HT1080 (cell line): ENCODE data around the gene SNX20. TPM values are rescaled to one million over a fixed set of nuclear protein-coding genes. Genes with fewer than 3 reads are reported as not detected.
A peak's percentile ranks its signal among the peaks of the same experiment; 100 is the strongest.

ENCODE experiments used
- DNase-seq: peaks from one replicate; pipeline ENCODE4 v3.0.0-alpha.2; 2015; ENCODE audit warnings: low read depth
- total RNA-seq: library from RNA; depleted of rRNA; stranded (reverse); fragments of >200 nt; shearing (Covaris generic); gene quantifications from 2 replicates; pipeline ENCODE4 v1.2.3, GENCODE V29; 2014

Gene SNX20
- total RNA-seq, 1 experiment from 2014 or later = not detected

- DNase-seq = no peak
Observed at GRCh38 chr16:50664270-50664669, 16.8 kb downstream of the SNX20 start.

GRCh38 chr16:50662306-50662940 is 18.7 kb downstream of the SNX20 start:
- no peak for DNase-seq

DNA sequence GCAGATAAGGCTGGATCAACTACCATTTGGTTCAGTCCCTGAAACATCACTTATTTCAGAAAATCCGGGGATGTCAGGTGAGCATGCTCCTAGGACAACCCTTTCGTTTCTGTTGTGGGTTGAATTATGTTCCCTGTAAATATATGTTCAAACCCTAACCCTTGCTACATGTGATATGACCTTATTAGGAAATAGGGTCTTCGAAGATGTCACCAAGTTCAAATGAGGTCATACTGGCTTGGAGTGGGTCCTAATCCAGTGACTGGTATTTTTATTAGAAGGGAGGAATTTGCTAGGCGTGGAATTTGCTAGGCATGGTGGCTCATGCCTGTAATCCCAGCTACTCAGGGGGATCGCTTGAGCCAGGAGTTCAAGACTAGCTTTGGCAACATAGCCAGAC is 21.3 kb downstream of the SNX20 start:
- DNase-seq = no peak

GRCh38 chr16:50657241-50657640 is 23.9 kb downstream of the SNX20 start:
- DNase-seq = peak; percentile 15

DNA sequence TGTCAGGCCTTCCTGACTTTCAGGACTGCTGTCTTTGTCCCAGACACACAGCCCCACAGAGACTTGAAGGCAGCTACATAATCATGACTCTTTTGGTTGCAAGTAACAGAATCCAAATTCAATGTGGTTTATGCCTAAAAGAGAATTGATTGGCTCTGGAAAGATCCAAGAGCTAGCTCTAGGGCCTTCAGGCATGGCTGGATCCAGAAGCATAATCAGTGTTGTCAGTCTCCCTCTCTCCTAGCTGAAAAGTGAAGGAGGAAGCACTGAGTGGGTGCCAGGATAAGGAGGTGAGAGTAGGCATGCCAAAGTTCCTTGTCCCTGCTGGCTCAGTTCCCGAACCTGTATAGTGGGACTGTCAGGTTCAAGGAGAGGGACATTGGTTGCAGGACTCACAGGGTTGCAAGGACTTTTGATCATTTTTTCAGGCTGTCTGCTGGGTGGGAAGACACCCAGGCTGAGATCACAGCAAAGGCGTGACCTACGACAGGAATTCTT is 25.5 kb downstream of the SNX20 start:
- DNase-seq = no peak

GRCh38 chr16:50653633-50654519 is 27.2 kb downstream of the SNX20 start:
- DNase-seq = no peak

DNA sequence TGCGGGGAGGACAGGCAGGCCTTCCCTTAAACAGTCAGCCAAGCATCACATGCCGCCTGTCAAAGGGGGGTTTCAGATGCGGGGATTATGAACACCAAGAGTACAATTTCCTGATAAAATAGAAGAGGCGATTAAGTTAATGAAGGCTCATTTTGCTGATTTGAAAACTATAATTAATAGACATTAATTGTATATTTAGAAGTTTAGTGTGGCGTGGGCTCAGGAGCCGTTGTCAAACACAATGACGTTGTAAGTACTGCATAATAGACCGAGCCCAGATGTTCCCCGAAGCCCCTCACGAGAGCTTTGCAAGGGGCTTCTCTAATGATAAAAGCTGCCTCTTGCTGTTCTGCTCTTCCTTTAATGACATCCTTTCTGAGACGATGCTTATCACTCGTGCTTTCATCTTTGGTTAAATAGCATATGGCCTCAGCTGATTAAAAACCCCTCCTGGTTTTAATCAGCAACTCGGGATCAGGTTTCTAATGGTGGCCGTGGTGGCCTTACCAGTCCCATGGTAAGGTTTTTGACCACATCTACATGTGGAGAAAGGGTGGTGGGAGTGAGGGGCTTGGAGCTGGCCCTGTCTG is 28.2 kb downstream of the SNX20 start:
- DNase-seq = no peak

GRCh38 chr16:50651835-50652438 is 29.2 kb downstream of the SNX20 start:
- DNase-seq = peak; percentile 18

GRCh38 chr16:50646345-50646744 is 34.8 kb downstream of the SNX20 start:
- DNase-seq = no peak

DNA sequence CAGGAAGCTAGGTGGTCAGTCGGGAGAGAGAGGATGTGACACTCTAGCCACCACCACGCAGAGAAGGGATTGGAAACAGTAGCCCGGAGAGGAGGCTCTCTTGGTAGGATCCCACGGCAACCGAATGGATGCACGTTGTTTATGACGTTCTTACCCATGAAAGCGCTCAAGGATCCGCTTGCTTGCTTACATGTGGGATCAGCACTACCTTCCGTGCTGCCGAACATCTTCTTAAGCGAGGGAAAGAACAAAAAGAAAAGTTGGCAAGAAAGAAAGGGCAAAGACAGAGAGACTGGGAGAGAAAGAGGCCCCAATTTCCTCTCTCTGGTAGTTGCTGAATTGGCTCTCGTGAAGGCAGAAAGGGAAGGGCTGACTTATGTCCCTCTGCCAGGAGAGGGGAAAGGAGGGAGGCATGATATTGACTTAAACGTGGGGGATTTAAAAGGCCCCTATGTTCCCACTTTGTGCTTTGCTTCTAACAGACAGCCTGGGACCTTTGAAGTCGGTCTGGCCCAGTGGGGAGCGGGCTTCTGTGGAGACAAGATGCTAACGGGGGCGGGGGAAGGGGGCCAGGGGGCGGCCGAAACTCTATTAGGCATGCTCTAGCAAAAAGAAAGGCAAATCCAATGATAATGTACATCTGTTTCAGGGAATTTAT is 35.4 kb downstream of the SNX20 start:
- DNase-seq = no peak

DNA sequence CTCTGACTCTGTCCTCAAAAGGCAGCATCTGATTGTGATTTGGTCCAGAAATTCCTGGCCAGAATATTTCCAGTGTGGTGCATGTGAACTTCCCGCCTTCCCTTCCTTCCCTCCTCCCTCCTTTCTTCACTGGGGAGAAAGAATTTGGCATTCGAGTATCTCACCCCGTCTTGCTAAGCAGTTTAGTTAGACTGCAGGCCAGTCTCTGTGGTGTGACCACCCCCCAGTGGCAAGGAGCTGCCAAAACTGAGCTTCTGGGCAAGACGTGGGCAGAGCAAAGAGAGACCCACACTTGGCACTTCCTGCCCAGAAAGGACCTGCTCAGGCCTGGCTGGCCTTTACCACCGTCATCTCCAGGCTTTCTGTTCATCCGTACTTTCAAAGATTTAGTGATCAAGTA is 36.4 kb downstream of the SNX20 start:
- peak; percentile 21 for DNase-seq

DNA sequence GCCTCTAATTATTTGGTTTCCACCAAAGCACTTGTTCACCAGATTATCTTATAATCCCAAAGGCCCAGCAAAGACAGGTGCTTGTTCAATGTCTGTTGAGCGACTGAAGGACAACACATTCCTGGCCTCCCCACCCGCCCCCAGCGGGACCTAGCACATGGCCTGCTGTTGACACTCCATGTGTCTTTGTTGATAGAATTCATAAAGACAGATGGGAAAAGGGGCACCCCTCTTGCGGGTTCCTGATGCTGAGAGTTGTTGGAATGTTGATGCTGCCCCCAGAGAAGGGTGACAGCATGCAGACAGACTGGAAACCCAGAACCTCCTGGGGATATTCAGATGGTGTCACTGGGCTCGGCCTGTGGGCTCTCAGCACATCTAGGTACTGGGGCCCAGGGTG is 36.9 kb downstream of the SNX20 start:
- no peak for DNase-seq

DNA sequence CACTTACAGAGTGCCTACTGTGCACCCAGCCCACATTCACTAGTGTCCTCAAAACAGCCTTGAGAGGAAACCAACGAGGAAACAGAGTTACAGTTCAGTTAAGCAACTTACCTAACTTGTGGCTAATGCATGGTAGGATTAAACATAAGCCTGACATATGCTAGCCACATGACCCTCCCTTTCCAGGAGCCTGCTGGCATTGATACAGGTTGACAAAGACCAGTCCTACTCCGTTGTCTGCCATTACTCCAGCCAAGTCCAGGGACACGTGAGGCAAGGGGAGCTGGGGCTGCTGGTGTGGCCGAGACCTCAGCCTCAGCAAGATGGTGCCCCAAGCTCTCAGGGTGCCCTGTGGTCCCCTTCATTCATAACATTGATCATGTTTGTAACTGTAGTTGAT is 37.9 kb downstream of the SNX20 start:
- DNase-seq = no peak

- DNase-seq = no peak
Observed at GRCh38 chr16:50642349-50642748, 38.8 kb downstream of the SNX20 start.

DNA sequence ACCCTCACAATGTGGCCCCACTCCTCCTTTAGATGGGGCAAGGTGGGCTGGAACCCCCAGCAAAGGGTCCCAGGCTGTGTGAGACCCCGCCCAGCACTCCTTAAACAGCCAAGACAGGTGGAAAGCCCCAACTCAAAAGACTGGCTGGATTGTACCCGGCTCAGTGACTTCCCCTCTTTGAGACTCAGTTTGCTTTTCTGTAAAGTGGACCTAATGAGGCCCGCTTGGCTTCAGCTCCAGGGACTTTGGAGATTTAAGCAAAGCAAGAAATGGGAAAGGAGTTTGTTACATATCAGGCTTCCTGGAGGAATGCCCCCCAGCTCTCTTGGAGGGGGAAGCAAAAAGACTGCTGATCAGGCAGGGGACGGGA is 39.3 kb downstream of the SNX20 start:
- DNase-seq = no peak

DNA sequence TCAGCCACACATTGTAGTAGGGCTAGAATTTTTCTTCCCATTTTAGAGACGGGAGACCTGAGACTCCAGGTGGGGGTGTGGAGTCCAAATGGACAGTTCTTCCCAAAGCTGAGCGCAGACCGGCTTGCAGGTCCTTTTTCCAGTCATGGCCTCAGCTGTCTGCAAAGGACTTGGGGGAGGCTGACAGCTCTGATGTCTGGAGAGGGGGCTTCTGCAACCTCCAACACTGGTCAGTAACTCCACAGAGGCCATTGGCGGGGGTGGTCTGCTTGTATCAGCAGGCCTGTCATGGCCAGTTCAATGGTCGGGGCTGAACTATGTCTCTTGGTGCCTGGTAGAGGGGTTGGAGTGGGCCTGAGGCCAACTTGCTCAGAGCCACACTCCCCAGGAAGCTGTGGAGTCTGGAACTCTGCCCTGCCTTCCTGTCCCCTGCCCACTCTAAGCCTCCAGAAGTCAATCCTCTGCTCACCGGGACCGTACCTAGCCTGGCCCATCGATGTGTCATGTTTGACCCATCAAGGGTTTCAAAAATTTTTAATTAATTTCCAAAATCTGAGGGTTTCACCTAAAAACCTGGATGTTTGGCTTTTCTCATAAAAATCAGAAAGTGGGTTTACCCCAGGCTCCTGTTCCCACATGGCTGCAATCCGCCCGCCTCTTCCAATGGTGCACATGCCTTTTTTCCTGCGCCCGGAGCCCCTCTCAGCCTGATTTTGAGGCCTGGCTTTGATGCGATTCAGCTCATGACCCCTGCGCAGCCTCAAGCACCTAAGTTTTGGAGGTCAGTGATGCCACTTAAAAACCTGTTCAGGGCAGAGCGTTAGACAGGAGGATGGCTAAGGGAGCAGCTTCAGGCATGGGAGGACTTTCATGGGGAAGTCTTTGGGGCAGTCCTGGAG is 39.9 kb downstream of the SNX20 start:
- no peak for DNase-seq

GRCh38 chr16:50640391-50640790 is 40.7 kb downstream of the SNX20 start:
- DNase-seq = peak; percentile 37

DNA sequence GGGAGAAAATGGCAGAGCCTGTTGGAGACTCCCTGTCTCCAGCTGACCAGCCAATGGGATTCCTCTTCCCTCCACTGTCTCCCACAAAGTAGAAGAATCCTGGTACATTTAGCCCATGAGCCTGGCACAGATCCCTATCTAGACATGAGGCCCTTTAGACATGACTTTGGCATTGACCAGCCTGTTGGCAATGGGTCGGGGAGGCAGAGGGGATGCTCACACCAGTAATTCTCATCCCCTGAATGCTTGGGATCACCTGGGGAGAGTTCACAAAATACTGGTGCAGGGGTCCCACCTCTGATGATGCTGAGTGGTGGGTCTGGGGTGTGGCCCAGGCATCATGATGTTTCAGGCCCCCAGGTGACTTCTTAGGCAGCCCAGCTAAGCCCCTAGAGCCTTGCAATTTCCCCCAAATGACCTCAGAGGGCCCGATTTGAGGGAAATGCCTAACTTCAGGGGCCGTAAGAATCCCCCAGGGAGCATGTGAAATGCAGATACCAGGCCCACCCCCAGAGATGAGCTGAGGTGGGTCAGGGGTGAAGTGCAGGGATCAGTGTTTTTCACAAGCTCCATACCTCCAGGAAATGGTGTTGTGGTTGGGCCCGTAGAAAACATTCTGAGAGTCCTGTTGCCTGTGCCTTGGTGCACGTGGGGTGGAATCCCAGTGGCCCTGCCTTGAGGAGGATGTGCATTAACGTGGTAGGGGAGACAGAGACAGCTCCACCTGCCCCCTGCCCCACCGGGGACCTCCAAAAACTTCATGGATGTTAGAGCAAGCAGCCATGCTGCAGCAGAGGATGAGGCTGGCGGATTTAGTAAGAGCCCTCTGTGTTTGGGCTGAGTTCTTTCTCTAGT is 42.1 kb downstream of the SNX20 start:
- DNase-seq = no peak
